NCI-H748 treated with DMSO at 0.1 percent for 48 hours (cell line): ENCODE results near the gene TMTC2.

Experiments
- DNase-seq: peaks from one replicate; lab custom pipeline; 2025; lab: John Stamatoyannopoulos, UW

Gene TMTC2

GRCh38 chr12:82848845-82849244, 162.1 kb downstream of the TMTC2 start:
- DNase-seq, result no peak

- DNase-seq, result no peak
Observed at GRCh38 chr12:82852529-82852928, 165.8 kb downstream of the TMTC2 start.

GRCh38 chr12:82855872-82856271, 169.2 kb downstream of the TMTC2 start:
- no peak for DNase-seq

GRCh38 chr12:82857276-82857675, 170.6 kb downstream of the TMTC2 start:
- no peak for DNase-seq

GRCh38 chr12:82857911-82858533, 171.3 kb downstream of the TMTC2 start:
- DNase-seq, result no peak

- no peak for DNase-seq
Observed at GRCh38 chr12:82858534-82858917, 171.8 kb downstream of the TMTC2 start.

- no peak for DNase-seq
Observed at GRCh38 chr12:82862069-82862841, 175.5 kb downstream of the TMTC2 start.

GRCh38 chr12:82862876-82863649, 176.4 kb downstream of the TMTC2 start:
- DNase-seq, result no peak

GRCh38 chr12:82866227-82866775, 179.6 kb downstream of the TMTC2 start:
- DNase-seq, result no peak

GRCh38 chr12:82866946-82867345, 180.2 kb downstream of the TMTC2 start:
- no peak for DNase-seq

- no peak for DNase-seq
Observed at GRCh38 chr12:82867762-82868500, 181.2 kb downstream of the TMTC2 start.

- no peak for DNase-seq
Observed at GRCh38 chr12:82870771-82871377, 184.2 kb downstream of the TMTC2 start.

- no peak for DNase-seq
Observed at GRCh38 chr12:82872088-82872487, 185.4 kb downstream of the TMTC2 start.

GRCh38 chr12:82873309-82873708, 186.6 kb downstream of the TMTC2 start:
- DNase-seq, result no peak

GRCh38 chr12:82873951-82874350, 187.2 kb downstream of the TMTC2 start:
- DNase-seq, result no peak

- no peak for DNase-seq
Observed at GRCh38 chr12:82874945-82875344, 188.2 kb downstream of the TMTC2 start.

- DNase-seq, result no peak
Observed at GRCh38 chr12:82876075-82876474, 189.4 kb downstream of the TMTC2 start.

GRCh38 chr12:82877963-82878362, 191.3 kb downstream of the TMTC2 start:
- DNase-seq, result no peak

- DNase-seq, result no peak
Observed at GRCh38 chr12:82880442-82880901, 193.8 kb downstream of the TMTC2 start.

- DNase-seq, result no peak
Observed at GRCh38 chr12:82883394-82884355, 197.0 kb downstream of the TMTC2 start.
